H1 (cell line): ENCODE data around the gene LAMB1. TPM values are rescaled to one million over a fixed set of nuclear protein-coding genes. Genes with fewer than 3 reads are reported as not detected.
A peak's percentile ranks its signal among the peaks of the same experiment; 100 is the strongest.

Experiments used
- CTCF ChIA-PET: fragments of 300-600 bp; sonication (Branson Sonifier 250); formaldehyde crosslinking; loops from one replicate; lab custom pipeline; 2021; ENCODE audit not compliant: partially characterized antibody; lab: Charles Lee
- POLR2A ChIA-PET: fragments of 300-600 bp; sonication (Branson Sonifier 250); formaldehyde crosslinking; loops from one replicate; lab custom pipeline; 2021; ENCODE audit warnings: inconsistent platforms; ENCODE audit not compliant: partially characterized antibody; lab: Charles Lee
- DNase-seq, 2 experiments: peaks; one replicate each; pipeline versions ENCODE4 v3.0.0 to v3.0.0-alpha.2; 2010 to 2022; ENCODE audit warnings: low spot score in 2 of 2, low read depth in 1 of 2, mixed read lengths in 1 of 2
- FAIRE-seq: peaks from 2 replicates; lab custom pipeline; 2011; peaks lifted over from hg19 to GRCh38; lab: Jason Lieb, UNC
- H2AFZ ChIP-seq: 2 replicates; pipeline ENCODE4 v1.8.1; 2012; ENCODE audit warnings: low read length, inconsistent platforms
- H2AK5ac ChIP-seq: 2 replicates; pipeline ENCODE4 v1.6.1; 2013; ENCODE audit warnings: low read depth, low read length
- H2BK120ac ChIP-seq: replicated peaks from 2 replicates; pipeline ENCODE3; 2013; ENCODE audit warnings: low read depth, low read length, inconsistent platforms
- H2BK12ac ChIP-seq: 2 replicates; pipeline ENCODE4 v1.6.1; 2013; ENCODE audit warnings: low read depth, low read length
- H2BK15ac ChIP-seq: 2 replicates; pipeline ENCODE4 v1.6.1; 2013; ENCODE audit warnings: low read length
- H2BK20ac ChIP-seq: 2 replicates; pipeline ENCODE4 v1.6.1; 2013; ENCODE audit warnings: low read length
- H2BK5ac ChIP-seq: 2 replicates; pipeline ENCODE4 v1.6.1; 2013; ENCODE audit warnings: low read depth, low read length
- H3K14ac ChIP-seq: 2 replicates; pipeline ENCODE4 v1.6.1; 2013; ENCODE audit warnings: inconsistent platforms; ENCODE audit not compliant: insufficient read length
- H3K18ac ChIP-seq: 2 replicates; pipeline ENCODE4 v1.6.1; 2013; ENCODE audit warnings: low read length; ENCODE audit errors: extremely low read depth
- H3K23ac ChIP-seq: 2 replicates; pipeline ENCODE4 v1.6.1; 2013; ENCODE audit warnings: inconsistent platforms; ENCODE audit not compliant: insufficient read length
- H3K23me2 ChIP-seq: 2 replicates; pipeline ENCODE4 v1.6.1; 2013; ENCODE audit warnings: low read depth, low read length
- H3K27ac ChIP-seq: 2 replicates; pipeline ENCODE4 v1.6.1; 2011; ENCODE audit warnings: low read depth, low read length, inconsistent platforms
- H3K27me3 ChIP-seq, 4 experiments: replicated peaks in 1 of 4; 1 replicate in 1 of 4; 2 replicates in 3 of 4; pipeline versions ENCODE4 v1.6.1 to v1.8.1; 2011 to 2013; ENCODE audit warnings: low read length in 3 of 4, mild to moderate bottlenecking in 3 of 4, inconsistent platforms in 2 of 4, mixed read lengths in 2 of 4, moderate library complexity in 1 of 4; ENCODE audit not compliant: control insufficient read depth in 3 of 4, insufficient read depth in 3 of 4; ENCODE audit errors: extremely low read depth in 1 of 4
- H3K36me3 ChIP-seq, 4 experiments: 2 replicates each; pipeline versions ENCODE4 v1.6.1 to v1.8.1; 2011 to 2013; ENCODE audit warnings: mild to moderate bottlenecking in 4 of 4, low read length in 3 of 4, moderate library complexity in 2 of 4, control low read depth in 1 of 4, inconsistent platforms in 1 of 4; ENCODE audit not compliant: insufficient read depth in 4 of 4, control insufficient read depth in 2 of 4
- H3K4ac ChIP-seq: replicated peaks from 2 replicates; pipeline ENCODE3; 2013; ENCODE audit warnings: low read length, low read depth, mixed read lengths, inconsistent platforms; ENCODE audit not compliant: insufficient read length
- H3K4me1 ChIP-seq, 4 experiments: replicated peaks in 1 of 4; 1 replicate in 1 of 4; 2 replicates in 3 of 4; pipeline versions ENCODE4 v1.6.1 to v1.8.1; 2011 to 2013; ENCODE audit warnings: low read length in 3 of 4, inconsistent platforms in 2 of 4, mixed read lengths in 1 of 4; ENCODE audit not compliant: insufficient read depth in 4 of 4, control insufficient read depth in 3 of 4
- H3K4me2 ChIP-seq, 2 experiments: 2 replicates each; pipeline versions ENCODE4 v1.6.1 to v1.8.1; 2011 to 2013; ENCODE audit warnings: low read depth in 2 of 2, low read length in 2 of 2, control low read depth in 1 of 2, inconsistent platforms in 1 of 2, mild to moderate bottlenecking in 1 of 2; ENCODE audit not compliant: insufficient read depth in 1 of 2
- H3K4me3 ChIP-seq, 4 experiments: fragments of 200-600, 300-600 bp in 1 of 4; sonication (generic), shearing (Covaris generic), sonication (Bioruptor Twin) in 1 of 4; 2 replicates each; pipeline versions ENCODE4 v1.5.1 to v1.8.1; 2011 to 2016; ENCODE audit warnings: low read length in 4 of 4, low read depth in 3 of 4, control low read depth in 2 of 4, inconsistent platforms in 2 of 4, mild to moderate bottlenecking in 2 of 4, mixed read lengths in 1 of 4, moderate library complexity in 1 of 4; ENCODE audit not compliant: insufficient read depth in 2 of 4; ENCODE audit errors: extremely low read depth in 1 of 4
- H3K56ac ChIP-seq: replicated peaks from 2 replicates; pipeline ENCODE3; 2013; ENCODE audit warnings: low read depth, mild to moderate bottlenecking, mixed read lengths, low read length, inconsistent platforms; ENCODE audit not compliant: insufficient read length
- H3K79me1 ChIP-seq: 2 replicates; pipeline ENCODE4 v1.6.1; 2013; ENCODE audit warnings: low read depth, low read length, control low read depth
- H3K79me2 ChIP-seq, 2 experiments: 2 replicates each; pipeline versions ENCODE4 v1.6.1 to v1.8.1; 2012 to 2013; ENCODE audit warnings: low read length in 2 of 2, mild to moderate bottlenecking in 2 of 2, inconsistent platforms in 1 of 2; ENCODE audit not compliant: insufficient read depth in 2 of 2, control insufficient read depth in 1 of 2
- H3K9ac ChIP-seq, 4 experiments: replicated peaks in 1 of 4; 1 replicate in 1 of 4; 2 replicates in 3 of 4; pipeline versions ENCODE4 v1.6.1 to v1.8.1; 2011 to 2013; ENCODE audit warnings: low read depth in 3 of 4, low read length in 3 of 4, control low read depth in 2 of 4, mild to moderate bottlenecking in 2 of 4, moderate library complexity in 2 of 4, inconsistent platforms in 1 of 4; ENCODE audit errors: extremely low read depth in 1 of 4
- H3K9me3 ChIP-seq, 2 experiments: 2 replicates each; pipeline versions ENCODE4 v1.6.1 to v1.8.1; 2012 to 2013; ENCODE audit warnings: mild to moderate bottlenecking in 2 of 2, moderate library complexity in 2 of 2, control low read depth in 1 of 2, inconsistent platforms in 1 of 2, low read depth in 1 of 2, low read length in 1 of 2, mixed read lengths in 1 of 2; ENCODE audit not compliant: insufficient read depth in 2 of 2
- H4K20me1 ChIP-seq, 2 experiments: replicated peaks in 1 of 2; 2 replicates each; pipeline versions ENCODE3 to v1.8.1; 2011 to 2013; ENCODE audit warnings: inconsistent platforms in 2 of 2, low read length in 2 of 2, mild to moderate bottlenecking in 1 of 2; ENCODE audit not compliant: insufficient read depth in 2 of 2, control insufficient read depth in 1 of 2
- H4K5ac ChIP-seq: 2 replicates; pipeline ENCODE4 v1.6.1; 2013; ENCODE audit warnings: low read length, low read depth, mixed read lengths, inconsistent platforms; ENCODE audit not compliant: insufficient read length
- H4K8ac ChIP-seq: 2 replicates; pipeline ENCODE4 v1.8.0; 2013; ENCODE audit warnings: mild to moderate bottlenecking, moderate library complexity, low read length, inconsistent platforms; ENCODE audit not compliant: insufficient read depth; ENCODE audit errors: extremely low read depth
- H4K91ac ChIP-seq: replicated peaks from 2 replicates; pipeline ENCODE3; 2013; ENCODE audit warnings: low read length, mixed read lengths, inconsistent platforms; ENCODE audit not compliant: insufficient read length
- E2F6 ChIP-seq: IDR thresholded peaks from 2 replicates; pipeline ENCODE4 v1.6.1; 2012; ENCODE audit warnings: inconsistent platforms
- EP300 ChIP-seq, 2 experiments: IDR thresholded peaks; 1 replicate in 1 of 2; 2 replicates in 1 of 2; pipeline ENCODE4 v1.6.1; 2011 to 2012; ENCODE audit warnings: low read depth in 2 of 2, low read length in 2 of 2, mild to moderate bottlenecking in 2 of 2, borderline replicate concordance in 1 of 2, inconsistent platforms in 1 of 2, moderate library complexity in 1 of 2
- FOSL1 ChIP-seq: IDR thresholded peaks from 2 replicates; pipeline ENCODE4 v1.6.1; 2011; ENCODE audit warnings: mild to moderate bottlenecking, low read depth, low read length, moderate library complexity; ENCODE audit not compliant: insufficient read depth
- GABPA ChIP-seq: IDR thresholded peaks from 2 replicates; pipeline ENCODE4 v1.6.1; 2011; ENCODE audit warnings: mild to moderate bottlenecking, low read length, moderate library complexity, borderline replicate concordance; ENCODE audit not compliant: insufficient read depth
- KDM4A ChIP-seq: IDR thresholded peaks from one replicate; pipeline ENCODE4 v1.7.1; 2012; ENCODE audit warnings: low read depth, mild to moderate bottlenecking, moderate library complexity, low read length, inconsistent platforms; ENCODE audit not compliant: severe bottlenecking
- MAFK ChIP-seq: IDR thresholded peaks from 2 replicates; pipeline ENCODE4 v1.6.1; 2012; ENCODE audit warnings: low read depth, mild to moderate bottlenecking, improper control_type of control experiment, low read length
- MAX ChIP-seq: IDR thresholded peaks from 2 replicates; pipeline ENCODE4 v1.6.1; 2012; ENCODE audit warnings: inconsistent platforms
- SAP30 ChIP-seq: fragments of 300-600 bp; sonication (generic); IDR thresholded peaks from 2 replicates; pipeline ENCODE4 v1.7.1; 2012; ENCODE audit warnings: low read length, moderate library complexity, mild to moderate bottlenecking, inconsistent platforms; ENCODE audit not compliant: insufficient read depth, insufficient replicate concordance
- SRF ChIP-seq: IDR thresholded peaks from 2 replicates; pipeline ENCODE4 v1.6.1; 2011; ENCODE audit warnings: mild to moderate bottlenecking, low read depth, low read length, moderate library complexity
- TAF1 ChIP-seq: IDR thresholded peaks from 2 replicates; pipeline ENCODE4 v1.6.1; 2011; ENCODE audit warnings: mild to moderate bottlenecking, low read depth, low read length
- WGBS, 2 experiments: shearing (Covaris generic) in 1 of 2; methylation state at CpG; one replicate each; pipeline versions ENCODE4 v1.1.6 to v1.1.7; 2013 to 2015; ENCODE audit warnings: low lambda C conversion rate in 2 of 2, mixed read lengths in 2 of 2, inconsistent platforms in 1 of 2, low coverage in 1 of 2, missing lambda C conversion rate in 1 of 2; ENCODE audit not compliant: insufficient replicate concordance in 2 of 2, insufficient coverage in 1 of 2, insufficient read length in 1 of 2; ENCODE audit errors: extremely low coverage in 1 of 2, missing lambda C conversion rate in 1 of 2; 5-methylcytosine and 5-hydroxymethylcytosine counted together
- polyA plus RNA-seq, 7 experiments: library from polyadenylated mRNA; depleted of rRNA in 3 of 7; stranded (reverse) in 5 of 7; unstranded in 2 of 7; fragments of >200 nt in 5 of 7; fragments of 200-250 nt in 2 of 7; gene quantifications; 1 replicate in 5 of 7; 2 replicates in 1 of 7; 4 replicates in 1 of 7; pipeline versions ENCODE4 v1.2.1 to v1.2.3, GENCODE V29; 2011 to 2013; ENCODE audit warnings: missing spikeins in 2 of 7, mixed read lengths in 2 of 7
- total RNA-seq: library from RNA; stranded (reverse); fragmentation: NEBNext Ultra II Directional; extraction: Animal tissue kit (Norgen Biotek cat#: 25700); gene quantifications from 2 replicates; pipeline ENCODE4 v1.2.1, GENCODE V29; 2021

The LAMB1 gene
- total and polyA plus RNA-seq, 2 of the 8 experiments (the other 6 are each of a cell fraction or from before 2014, with no cell fraction given): 31.9 to 38.5 TPM

- 92% methylated on average over 16 of the region's 16 CpGs; no CpG with 5 or more reads in 1 of the 2 experiments for WGBS, 2 experiments
- H3K79me2 ChIP-seq: no peaks in the 10 kb centered on the region
- TF ChIP-seq KDM4A (no peak), MAFK (no peak), SAP30 (no peak), EP300 (IDR thresholded peaks at IDR 0.05; ENCODE audit: borderline replicate concordance in 1 of 2, low read depth in 2 of 2, low read length in 2 of 2) (no peak), E2F6 (no peak), TAF1 (no peak), GABPA (no peak), MAX (no peak), FOSL1 (no peak), SRF (no peak)
Observed at GRCh38 chr7:107939573-107940489, 63.1 kb downstream of the LAMB1 start.

More at GRCh38 chr7:107939573-107940489, 63.1 kb downstream of the LAMB1 start:
- Histone ChIP-seq H4K91ac (no peak overlapping the region), H3K4me1 (peaks cover 0 to 18% (median 9%) of the 10 kb centered on the region in 4 experiments; a peak in 4 of 7 replicates), H2AFZ (no peak overlapping the region), H3K23ac (no peak overlapping the region), H2BK15ac (no peak overlapping the region), H3K4me2 (no peak overlapping the region), H4K5ac (no peak overlapping the region), H3K79me1 (no peaks in the 10 kb centered on the region), H3K23me2 (no peaks in the 10 kb centered on the region), H2BK120ac (no peak overlapping the region), H2BK12ac (no peak overlapping the region), H4K20me1 (peaks cover 0 to 2% of the 10 kb centered on the region in 2 experiments), H3K56ac (no peak overlapping the region), H3K4ac (no peak overlapping the region), H3K36me3 (peaks cover 0 to 32% (median 6%) of the 10 kb centered on the region in 4 experiments; a peak in 4 of 8 replicates), H3K4me3 (no peak overlapping the region), H3K14ac (no peak overlapping the region), H2BK20ac (no peak overlapping the region), H2AK5ac (0 out of 2 replicates have a peak overlapping the region, but pooled peaks have one; percentile 1), H3K18ac (no peak overlapping the region), H3K9ac (no peak overlapping the region), H4K8ac (no peak overlapping the region), H2BK5ac (no peak overlapping the region), H3K27me3 (no peaks in the 10 kb centered on the region), H3K9me3 (no peaks in the 10 kb centered on the region), H3K27ac (no peak overlapping the region)
- ChIA-PET POLR2A (interaction anchor here (1.1 kb wide), 1 partner anchor 15 kb away, joined by 3 read pairs; no protein-coding TSS in a partner anchor), CTCF (no interaction called here)
- no peak for FAIRE-seq
- DNase-seq: no peak
